ENCODE results near the gene TDP1.

DNA sequence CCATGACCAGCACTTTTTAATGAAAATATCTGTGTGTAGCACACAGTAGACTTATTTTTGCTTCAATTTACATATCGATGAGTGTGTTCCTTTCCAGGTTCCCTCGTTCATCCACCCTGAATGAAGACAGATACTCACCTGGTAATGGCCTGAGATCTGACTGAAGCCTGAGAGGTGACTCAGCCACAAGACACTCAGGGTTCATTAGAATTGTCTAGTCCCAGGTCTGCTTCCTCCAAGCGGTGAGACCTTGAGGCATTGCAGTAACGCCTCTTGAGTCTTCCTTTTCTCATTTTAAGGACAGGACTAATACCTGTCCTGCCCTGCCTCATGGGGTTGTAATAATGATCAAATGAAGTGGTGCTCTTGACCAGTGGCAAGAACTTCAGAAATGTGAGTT, 94.5 kb downstream of the TDP1 start:
- TF ChIP-seq, protein P1, sequence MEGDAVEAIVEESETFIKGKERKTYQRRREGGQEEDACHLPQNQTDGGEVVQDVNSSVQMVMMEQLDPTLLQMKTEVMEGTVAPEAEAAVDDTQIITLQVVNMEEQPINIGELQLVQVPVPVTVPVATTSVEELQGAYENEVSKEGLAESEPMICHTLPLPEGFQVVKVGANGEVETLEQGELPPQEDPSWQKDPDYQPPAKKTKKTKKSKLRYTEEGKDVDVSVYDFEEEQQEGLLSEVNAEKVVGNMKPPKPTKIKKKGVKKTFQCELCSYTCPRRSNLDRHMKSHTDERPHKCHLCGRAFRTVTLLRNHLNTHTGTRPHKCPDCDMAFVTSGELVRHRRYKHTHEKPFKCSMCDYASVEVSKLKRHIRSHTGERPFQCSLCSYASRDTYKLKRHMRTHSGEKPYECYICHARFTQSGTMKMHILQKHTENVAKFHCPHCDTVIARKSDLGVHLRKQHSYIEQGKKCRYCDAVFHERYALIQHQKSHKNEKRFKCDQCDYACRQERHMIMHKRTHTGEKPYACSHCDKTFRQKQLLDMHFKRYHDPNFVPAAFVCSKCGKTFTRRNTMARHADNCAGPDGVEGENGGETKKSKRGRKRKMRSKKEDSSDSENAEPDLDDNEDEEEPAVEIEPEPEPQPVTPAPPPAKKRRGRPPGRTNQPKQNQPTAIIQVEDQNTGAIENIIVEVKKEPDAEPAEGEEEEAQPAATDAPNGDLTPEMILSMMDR (IDR thresholded peaks at IDR 0.05) = no peak
- TF ChIP-seq POLR2A (IDR thresholded peaks at IDR 0.05) = no peak
